Upper lobe of right lung (tissue), 1 donor: ENCODE results near the gene CDK5R2. TPM values are rescaled to one million over a fixed set of nuclear protein-coding genes. Genes with fewer than 3 reads are reported as not detected.

Source experiments
- ATAC-seq: fragments of 200-7000 bp; cut with Tn5 transposase; one replicate; pipeline ENCODE4 v1.9.1; 2020; ENCODE audit warnings: mild to moderate bottlenecking, moderate library complexity
- DNase-seq: peaks from one replicate; pipeline ENCODE4 v3.0.0-alpha.2; 2020
- H3K27ac ChIP-seq: fragments of 200-600 bp; one replicate; pipeline ENCODE4 v1.8.0; 2022
- H3K27me3 ChIP-seq: fragments of 200-600 bp; one replicate; pipeline ENCODE4 v1.8.0; 2022; ENCODE audit warnings: mild to moderate bottlenecking
- H3K36me3 ChIP-seq: fragments of 200-600 bp; one replicate; pipeline ENCODE4 v1.8.0; 2022
- H3K4me1 ChIP-seq: fragments of 200-600 bp; one replicate; pipeline ENCODE4 v1.8.0; 2022
- H3K4me3 ChIP-seq: fragments of 200-600 bp; one replicate; pipeline ENCODE4 v1.8.0; 2022; ENCODE audit warnings: mild to moderate bottlenecking
- H3K9me3 ChIP-seq: fragments of 200-600 bp; one replicate; pipeline ENCODE4 v1.8.0; 2022
- CTCF ChIP-seq: fragments of 200-600 bp; IDR thresholded peaks from one replicate; pipeline ENCODE4 v1.8.0; 2022; ENCODE audit warnings: antibody characterized with exemption
- intact Hi-C: fragments of 100-400 bp; cut with DNase I; formaldehyde crosslinking; loops from one replicate; pipeline ENCODE4 v1.11.0; 2022
- long read RNA-seq: library from polyadenylated mRNA; unstranded; transcript quantifications from one replicate; pipeline ENCODE4 v2.0.0, GENCODE V29; 2021
- total RNA-seq: library from RNA; stranded (reverse); fragmentation: NEBNext Ultra II Directional; extraction: Animal tissue kit (Norgen Biotek cat#: 25700); gene quantifications from one replicate; pipeline ENCODE4 v1.2.1, GENCODE V29; 2021
- donor health status: DM: no; HTN: yes; CAD: no; lungs with severe emphysema.

The CDK5R2 gene
- total RNA-seq, result not detected
- long read RNA-seq, result 0 reads

- DNase-seq (peak; percentile 79), ATAC-seq (peak; percentile 67)
- Histone ChIP-seq H3K27me3 (peaks cover 73% of the 10 kb centered on the region), H3K4me1 (peaks cover 3% of the 10 kb centered on the region), H3K36me3 (no peaks in the 10 kb centered on the region), H3K9me3 (no peaks in the 10 kb centered on the region), H3K27ac (no peak within 1 kb of the TSS), H3K4me3 (peak within 1 kb of the TSS; percentile 23)
- TF ChIP-seq CTCF, result no peak
- intact Hi-C loops, result no loop called here
Measured at GRCh38 chr2:218959141-218959731, at the start of gene CDK5R2. TSS of gene CDK5R2 (plus strand) at chr2:218959666. CDS start at chr2:218959821, 155 bp downstream.

- Histone ChIP-seq H3K4me1 (no peaks in the 10 kb centered on the region), H3K27me3 (peaks cover 11% of the 10 kb centered on the region), H3K4me3 (no peak overlapping the region), H3K27ac (no peak overlapping the region), H3K36me3 (no peaks in the 10 kb centered on the region), H3K9me3 (no peaks in the 10 kb centered on the region)
- TF ChIP-seq CTCF, result no peak
- DNase-seq, result no peak
- ATAC-seq, result no peak
- intact Hi-C loops, result no loop called here
Measured at GRCh38 chr2:218910741-218911140, 48.7 kb upstream of the CDK5R2 start.

GRCh38 chr2:218920504-218920903 lies 39.0 kb upstream of the CDK5R2 start:
- Histone ChIP-seq H3K4me1 (no peaks in the 10 kb centered on the region), H3K36me3 (no peaks in the 10 kb centered on the region), H3K4me3 (no peak overlapping the region), H3K9me3 (no peaks in the 10 kb centered on the region), H3K27ac (no peak overlapping the region), H3K27me3 (peaks cover 24% of the 10 kb centered on the region)
- no peak for TF ChIP-seq CTCF
- DNase-seq, result no peak
- no peak for ATAC-seq
- intact Hi-C loops, result no loop called here

- H3K9me3 ChIP-seq, result no peaks in the 10 kb centered on the region
- no peaks in the 10 kb centered on the region for H3K4me1 ChIP-seq
- no peak for TF ChIP-seq CTCF
- ATAC-seq, result no peak
- peaks cover 20% of the 10 kb centered on the region for H3K27me3 ChIP-seq
- no peak overlapping the region for H3K27ac ChIP-seq
- intact Hi-C loops, result no loop called here
- DNase-seq, result no peak
- no peak overlapping the region for H3K4me3 ChIP-seq
- H3K36me3 ChIP-seq, result no peaks in the 10 kb centered on the region
Measured at GRCh38 chr2:218924757-218925156, 34.7 kb upstream of the CDK5R2 start.

GRCh38 chr2:218925434-218925833 lies 34.0 kb upstream of the CDK5R2 start:
- DNase-seq (no peak), ATAC-seq (no peak)
- Histone ChIP-seq H3K4me3 (no peak overlapping the region), H3K9me3 (no peaks in the 10 kb centered on the region), H3K27ac (no peak overlapping the region), H3K27me3 (peaks cover 20% of the 10 kb centered on the region), H3K36me3 (no peaks in the 10 kb centered on the region), H3K4me1 (no peaks in the 10 kb centered on the region)
- no peak for TF ChIP-seq CTCF
- intact Hi-C loops, result no loop called here

- H3K4me1 ChIP-seq, result no peaks in the 10 kb centered on the region
- intact Hi-C loops, result no loop called here
- TF ChIP-seq CTCF, result no peak
Measured at GRCh38 chr2:218927422-218927821, 32.0 kb upstream of the CDK5R2 start.

More at GRCh38 chr2:218927422-218927821, 32.0 kb upstream of the CDK5R2 start:
- ATAC-seq (no peak), DNase-seq (no peak)
- H3K9me3 ChIP-seq, result no peaks in the 10 kb centered on the region
- no peaks in the 10 kb centered on the region for H3K36me3 ChIP-seq
- no peak overlapping the region for H3K4me3 ChIP-seq
- H3K27ac ChIP-seq, result no peak overlapping the region
- H3K27me3 ChIP-seq, result peaks cover 20% of the 10 kb centered on the region
